ENCODE data around the gene GALNS.

GALNS gene

DNA sequence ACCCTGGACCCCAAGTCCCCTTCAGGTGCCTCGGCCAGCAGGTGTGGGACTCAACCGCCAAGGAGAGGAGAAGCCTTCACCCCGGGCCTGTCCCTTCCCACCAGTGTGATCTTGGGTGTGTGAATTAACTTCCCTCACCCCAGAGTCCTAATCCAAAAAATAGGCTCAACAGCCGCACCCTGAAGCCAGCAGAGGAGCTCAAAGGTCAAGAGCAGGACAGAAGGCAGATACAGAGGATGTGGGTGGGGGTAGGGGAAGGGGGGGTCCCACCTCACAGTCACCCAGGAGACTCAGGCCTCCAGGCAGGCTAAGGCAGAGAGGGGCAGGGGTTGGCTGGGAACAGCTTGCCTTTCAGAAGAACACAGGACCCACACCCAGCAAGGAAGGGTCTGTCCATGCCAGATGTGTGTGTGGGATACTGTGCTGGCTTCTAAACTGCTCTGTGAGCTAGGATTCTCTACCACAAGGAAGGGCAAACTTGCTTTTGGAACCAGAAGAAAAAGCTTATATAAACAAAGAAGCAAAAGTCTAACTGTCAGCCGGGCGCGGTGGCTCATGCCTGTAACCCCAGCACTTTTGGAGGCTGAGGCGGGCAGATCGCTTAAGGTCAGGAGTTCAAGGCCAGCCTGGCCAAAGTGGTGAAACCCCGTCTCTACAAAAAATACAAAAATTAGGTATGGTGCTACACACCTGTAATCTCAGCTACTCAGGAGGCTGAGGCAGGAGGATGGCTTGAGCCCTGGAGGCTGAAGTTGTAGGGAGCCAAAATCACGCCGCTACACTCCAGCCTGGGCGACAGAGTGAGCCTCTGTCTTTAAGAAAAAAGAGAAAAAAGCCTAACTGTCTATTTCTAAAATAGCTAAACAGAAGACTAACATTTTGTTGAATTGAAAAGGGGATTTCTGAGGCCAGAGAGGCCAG is 76.3 kb downstream of the GALNS start:
- in situ Hi-C loops (cut with HindIII; ENCODE audit: low sequenced_read_pairs) = loop anchor here (10.0 kb wide), 1 partner anchor 106 kb away; no protein-coding TSS in a partner anchor
- no peak for TF ChIP-seq CTCF (IDR thresholded peaks at IDR 0.05; ENCODE audit: low read depth, low read length, missing control alignments)
- DNase-seq (ENCODE audit: low read depth) = no peak
- no peak overlapping the region for H3K4me3 ChIP-seq (ENCODE audit: low read depth, low read length)

- TF ChIP-seq CTCF (IDR thresholded peaks at IDR 0.05; ENCODE audit: low read depth, low read length, missing control alignments) = no peak
- H3K4me3 ChIP-seq (ENCODE audit: low read depth, low read length) = no peak overlapping the region
- DNase-seq (ENCODE audit: low read depth) = no peak
- in situ Hi-C loops (cut with HindIII; ENCODE audit: low sequenced_read_pairs) = loop anchor here (10.0 kb wide), 1 partner anchor 105 kb away; no protein-coding TSS in a partner anchor
Observed at GRCh38 chr16:88779406-88780141, 77.2 kb downstream of the GALNS start.

- in situ Hi-C loops (cut with HindIII; ENCODE audit: low sequenced_read_pairs) = no loop called here
- no peak overlapping the region for H3K4me3 ChIP-seq (ENCODE audit: low read depth, low read length)
- no peak for TF ChIP-seq CTCF (IDR thresholded peaks at IDR 0.05; ENCODE audit: low read depth, low read length, missing control alignments)
- no peak for DNase-seq (ENCODE audit: low read depth)
Observed at GRCh38 chr16:88778541-88779065, 78.1 kb downstream of the GALNS start.

- H3K4me3 ChIP-seq (ENCODE audit: low read depth, low read length) = no peak overlapping the region
- no peak for DNase-seq (ENCODE audit: low read depth)
- no peak for TF ChIP-seq CTCF (IDR thresholded peaks at IDR 0.05; ENCODE audit: low read depth, low read length, missing control alignments)
- in situ Hi-C loops (cut with HindIII; ENCODE audit: low sequenced_read_pairs) = no loop called here
Observed at GRCh38 chr16:88778271-88778525, 78.5 kb downstream of the GALNS start.

DNA sequence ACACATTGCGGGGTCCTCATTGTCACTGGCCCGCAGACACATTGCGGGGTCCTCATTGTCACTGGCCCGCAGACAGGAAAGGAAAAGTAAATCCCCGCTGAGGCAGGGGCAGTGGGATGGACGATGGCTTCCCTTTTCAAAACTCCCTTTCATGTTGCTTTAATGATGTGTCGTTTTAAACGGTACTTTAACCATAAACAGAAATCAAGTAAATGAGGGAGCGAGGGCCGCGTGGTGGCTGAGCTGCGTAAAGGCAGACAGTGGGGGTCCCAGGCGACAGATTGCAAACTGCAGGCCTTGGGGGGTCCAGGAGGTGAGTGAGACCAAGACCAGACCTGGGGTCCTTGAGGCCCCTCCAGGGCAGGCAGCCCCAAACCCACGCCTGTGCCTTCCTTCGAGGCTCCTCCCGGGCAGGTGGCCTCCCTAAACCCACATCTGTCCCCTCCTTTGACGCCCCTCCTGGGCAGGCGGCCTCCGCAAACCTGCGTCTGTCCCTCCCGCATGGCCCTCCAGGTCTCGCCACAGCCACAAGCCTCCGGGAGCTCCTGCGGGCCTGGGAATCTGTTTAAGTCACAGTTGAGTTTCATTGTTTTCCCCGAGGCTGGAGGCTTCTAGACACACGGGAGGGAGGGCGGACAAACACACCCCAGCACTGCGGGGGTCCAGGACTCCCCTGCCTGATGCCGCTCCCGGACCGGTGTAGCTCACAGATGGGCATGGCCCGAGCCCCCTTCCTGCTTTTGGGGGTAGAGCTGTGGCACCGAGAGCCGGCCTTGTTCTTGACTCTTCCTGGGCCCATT is 79.1 kb downstream of the GALNS start:
- in situ Hi-C loops (cut with HindIII; ENCODE audit: low sequenced_read_pairs) = no loop called here
- H3K4me3 ChIP-seq (ENCODE audit: low read depth, low read length) = no peak overlapping the region
- TF ChIP-seq CTCF (IDR thresholded peaks at IDR 0.05; ENCODE audit: low read depth, low read length, missing control alignments) = no peak
- no peak for DNase-seq (ENCODE audit: low read depth)

DNA sequence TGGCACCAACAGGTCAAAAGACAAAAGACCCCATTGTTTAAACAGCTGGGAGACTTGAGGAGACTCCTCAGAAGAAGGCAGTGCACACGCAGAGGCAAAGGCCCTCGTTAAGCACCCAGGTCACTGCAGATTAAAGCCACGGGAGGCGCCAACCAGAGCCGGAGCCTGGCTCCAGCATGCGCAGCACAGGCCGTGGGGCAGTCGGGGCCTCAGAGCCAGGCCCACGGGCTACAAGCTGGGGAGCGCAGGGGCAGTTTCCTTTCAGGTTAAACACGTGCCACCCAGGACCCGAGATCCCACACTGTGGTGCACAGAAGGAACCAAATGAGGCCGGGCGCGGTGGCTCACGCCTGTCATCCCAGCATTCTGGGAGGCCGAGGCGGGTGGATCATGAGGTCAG is 80.9 kb downstream of the GALNS start:
- in situ Hi-C loops (cut with HindIII; ENCODE audit: low sequenced_read_pairs) = no loop called here
- H3K4me3 ChIP-seq (ENCODE audit: low read depth, low read length) = no peak overlapping the region
- no peak for TF ChIP-seq CTCF (IDR thresholded peaks at IDR 0.05; ENCODE audit: low read depth, low read length, missing control alignments)
- DNase-seq (ENCODE audit: low read depth) = no peak
